Heart right ventricle (tissue), 16 donors: ENCODE measurements around the gene ZMIZ2. TPM values are rescaled to one million over a fixed set of nuclear protein-coding genes. Genes with fewer than 3 reads are reported as not detected.
"Not testable (repeated sequence)": the region's sequence is repeated elsewhere in the genome, so short reads cannot be mapped to it uniquely, and the experiment has no call there.

Experiments used
- ATAC-seq, 8 donors: fragments of 200-7000 bp; cut with Tn5 transposase; one replicate each; pipeline ENCODE4 v1.9.1; 2020; ENCODE audit warnings: mild to moderate bottlenecking in 8 of 8, moderate library complexity in 8 of 8, moderate number of reproducible peaks in 1 of 8
- DNase-seq, 2 donors: peaks; one replicate each; pipeline ENCODE4 v3.0.0-alpha.2; 2020
- H3K27ac ChIP-seq, 10 donors: fragments of 200-600 bp; sonication (generic) in 2 of 10; one replicate each; pipeline versions ENCODE4 v1.5.0 to v1.8.0; 2020 to 2022; ENCODE audit warnings: mild to moderate bottlenecking in 3 of 10
- H3K27me3 ChIP-seq, 7 donors: fragments of 200-600 bp; one replicate each; pipeline ENCODE4 v1.8.0; 2021 to 2022; ENCODE audit warnings: mild to moderate bottlenecking in 2 of 7
- H3K36me3 ChIP-seq, 9 donors: fragments of 200-600 bp; sonication (generic) in 1 of 9; one replicate each; pipeline versions ENCODE4 v1.5.0 to v1.8.0; 2020 to 2022; ENCODE audit warnings: mild to moderate bottlenecking in 2 of 9
- H3K4me1 ChIP-seq, 9 donors: fragments of 200-600 bp; sonication (generic) in 1 of 9; one replicate each; pipeline versions ENCODE4 v1.5.0 to v1.8.0; 2020 to 2022; ENCODE audit warnings: mild to moderate bottlenecking in 4 of 9
- H3K4me3 ChIP-seq, 10 donors: fragments of 200-600 bp; sonication (generic) in 2 of 10; one replicate each; pipeline versions ENCODE4 v1.5.0 to v1.8.0; 2020 to 2022; ENCODE audit warnings: mild to moderate bottlenecking in 7 of 10, moderate library complexity in 2 of 10
- H3K9me3 ChIP-seq, 11 donors: fragments of 200-600 bp in 10 of 11; sonication (generic) in 2 of 11; one replicate each; pipeline versions ENCODE4 v1.5.0 to v1.8.0; 2013 to 2022; ENCODE audit warnings: mild to moderate bottlenecking in 2 of 11, control low read depth in 1 of 11, moderate library complexity in 1 of 11
- WGBS, 2 donors: extraction: QIAGEN DNeasy Blood & Tissue Kit; methylation state at CpG; one replicate each; pipeline ENCODE4 v1.1.7; 2013; ENCODE audit warnings: inconsistent platforms in 1 of 2; 5-methylcytosine and 5-hydroxymethylcytosine counted together
- intact Hi-C, 10 donors: fragments of 100-400 bp; cut with DNase I; formaldehyde crosslinking; loops; one replicate each; pipeline versions ENCODE4 v1.11.1 to v1.14.2; 2022
- polyA plus RNA-seq, 2 donors: library from polyadenylated mRNA; stranded (reverse); fragments of 200-250 nt; gene quantifications; one replicate each; pipeline ENCODE4 v1.2.3, GENCODE V29; 2013
- total RNA-seq, 10 donors: library from RNA; stranded (reverse); fragmentation: NEBNext Ultra II Directional in 3 of 10; extraction: Animal tissue kit (Norgen Biotek cat#: 25700) in 3 of 10; gene quantifications; one replicate each; pipeline versions ENCODE4 v1.2.1 to v1.2.4, GENCODE V29; 2021 to 2023
- TF ChIP-seq, protein P1 (sequence below), 9 donors: fragments of 200-600 bp; sonication (generic) in 2 of 9; IDR thresholded peaks; one replicate each; pipeline versions ENCODE4 v1.5.0 to v1.8.0; 2021 to 2022; ENCODE audit warnings: antibody characterized with exemption in 9 of 9, mild to moderate bottlenecking in 5 of 9, moderate library complexity in 1 of 9
- donor health status: Arrhythmogenic right ventricular cardiomyopathy.
- donor health status: ischemic (EF 13 %, LVEDD 7.1; RV severe dilation, severe dysfunction).
- donor health status: healthy with polysubstance abuse.
- donor health status: DM: no; HTN: yes; CAD: no.
- donor health status: DM: no; HTN: no; CAD: no.
- donor health status: ischemic (EF 25% LVEDD 6.9; RV normal size, moderate dysfunction).
- donor health status: ischemic (EF 25% LVEDD 5.7; RV mildly dilated, moderate dysfunction).
- donor health status: healthy.
- donor health status: DM: yes; HTN: yes; CAD: no.
- donor health status: Ischemic cardiomyopathy.
- donor health status: ischemic (EF 35%, LVEDD 5.7; RV mildly dilated, moderate dysfunction).
- donor health status: nonischemic (EF 11% LVEDD 7.7; RV severe dilation, severe dysfunction).
- donor health status: DM: yes; HTN: yes; CAD: no.
- donor health status: PGD.
- donor health status: ischemic (EF 29% LVEDD 5.4; RV normal size, mild dysfunction).
- donor health status: nonischemic (EF 23%, LVEDD 6.1; RV moderate dilation, normal function).

Gene ZMIZ2
- total and polyA plus RNA-seq, 12 donors = 26.3 to 87.3 (median 47.9) TPM

DNA sequence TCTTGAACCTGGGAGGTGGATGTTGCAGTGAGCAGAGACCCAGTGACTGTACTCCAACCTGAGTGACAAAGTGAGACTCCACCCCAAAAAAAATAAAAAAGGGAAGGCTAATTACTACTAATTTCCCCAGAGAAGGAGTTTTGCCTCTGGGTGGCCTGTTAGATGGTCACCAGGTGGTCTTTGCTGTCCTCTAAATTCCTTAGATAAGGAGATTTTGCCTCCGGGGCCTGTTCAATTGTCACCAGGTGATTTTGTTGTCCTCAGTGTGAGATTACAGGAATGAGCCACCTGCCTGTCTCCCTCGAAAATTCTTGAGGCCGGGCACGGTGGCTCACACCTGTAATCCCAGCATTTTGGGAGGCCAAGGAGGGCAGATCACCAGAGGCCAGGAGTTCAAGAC lies 24.4 kb upstream of the ZMIZ2 start:
- Histone ChIP-seq H3K4me3 (no peak overlapping the region), H3K27ac (no peak overlapping the region), H3K4me1 (peaks cover 0 to 16% (median 0%) of the 10 kb centered on the region in 9 donors), H3K9me3 (peaks cover 0 to 17% (median 0%) of the 10 kb centered on the region in 11 donors), H3K36me3 (no peaks in the 10 kb centered on the region), H3K27me3 (no peaks in the 10 kb centered on the region)
- intact Hi-C loops = no loop called here
- 87 to 92% methylated on average over 4 of the region's 4 CpGs for WGBS, 2 donors
- ATAC-seq = no peak
- DNase-seq = no peak
- TF ChIP-seq, protein P1, sequence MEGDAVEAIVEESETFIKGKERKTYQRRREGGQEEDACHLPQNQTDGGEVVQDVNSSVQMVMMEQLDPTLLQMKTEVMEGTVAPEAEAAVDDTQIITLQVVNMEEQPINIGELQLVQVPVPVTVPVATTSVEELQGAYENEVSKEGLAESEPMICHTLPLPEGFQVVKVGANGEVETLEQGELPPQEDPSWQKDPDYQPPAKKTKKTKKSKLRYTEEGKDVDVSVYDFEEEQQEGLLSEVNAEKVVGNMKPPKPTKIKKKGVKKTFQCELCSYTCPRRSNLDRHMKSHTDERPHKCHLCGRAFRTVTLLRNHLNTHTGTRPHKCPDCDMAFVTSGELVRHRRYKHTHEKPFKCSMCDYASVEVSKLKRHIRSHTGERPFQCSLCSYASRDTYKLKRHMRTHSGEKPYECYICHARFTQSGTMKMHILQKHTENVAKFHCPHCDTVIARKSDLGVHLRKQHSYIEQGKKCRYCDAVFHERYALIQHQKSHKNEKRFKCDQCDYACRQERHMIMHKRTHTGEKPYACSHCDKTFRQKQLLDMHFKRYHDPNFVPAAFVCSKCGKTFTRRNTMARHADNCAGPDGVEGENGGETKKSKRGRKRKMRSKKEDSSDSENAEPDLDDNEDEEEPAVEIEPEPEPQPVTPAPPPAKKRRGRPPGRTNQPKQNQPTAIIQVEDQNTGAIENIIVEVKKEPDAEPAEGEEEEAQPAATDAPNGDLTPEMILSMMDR (IDR thresholded peaks at IDR 0.05) = no peak

DNA sequence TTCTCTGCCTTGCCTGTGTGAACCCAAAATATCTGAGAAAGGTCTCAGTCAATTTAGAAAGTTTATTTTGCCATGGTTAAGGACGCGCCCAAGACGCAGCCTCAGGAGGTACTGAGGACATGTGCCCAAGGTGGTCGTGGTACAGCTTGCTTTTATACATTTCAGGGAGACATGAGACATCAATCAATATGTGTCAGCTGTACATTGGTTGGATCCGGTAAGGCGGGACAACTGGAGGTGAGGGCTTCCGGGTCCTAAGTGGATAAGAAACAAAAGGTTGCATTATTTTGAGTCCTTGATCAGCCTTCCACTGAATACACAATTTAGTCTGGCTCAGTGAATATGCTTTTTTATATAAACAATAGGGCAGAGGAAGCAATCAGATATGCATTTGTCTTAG lies 22.4 kb upstream of the ZMIZ2 start:
- ATAC-seq, DNase-seq, H3K36me3 ChIP-seq, H3K9me3 ChIP-seq, H3K27me3 ChIP-seq, H3K4me3 ChIP-seq, H3K27ac ChIP-seq, intact Hi-C loops: not testable (repeated sequence)
- peaks cover 0 to 16% (median 0%) of the 10 kb centered on the region in 9 donors for H3K4me1 ChIP-seq
- 85 to 91% methylated on average over 7 of the region's 7 CpGs for WGBS, 2 donors

DNA sequence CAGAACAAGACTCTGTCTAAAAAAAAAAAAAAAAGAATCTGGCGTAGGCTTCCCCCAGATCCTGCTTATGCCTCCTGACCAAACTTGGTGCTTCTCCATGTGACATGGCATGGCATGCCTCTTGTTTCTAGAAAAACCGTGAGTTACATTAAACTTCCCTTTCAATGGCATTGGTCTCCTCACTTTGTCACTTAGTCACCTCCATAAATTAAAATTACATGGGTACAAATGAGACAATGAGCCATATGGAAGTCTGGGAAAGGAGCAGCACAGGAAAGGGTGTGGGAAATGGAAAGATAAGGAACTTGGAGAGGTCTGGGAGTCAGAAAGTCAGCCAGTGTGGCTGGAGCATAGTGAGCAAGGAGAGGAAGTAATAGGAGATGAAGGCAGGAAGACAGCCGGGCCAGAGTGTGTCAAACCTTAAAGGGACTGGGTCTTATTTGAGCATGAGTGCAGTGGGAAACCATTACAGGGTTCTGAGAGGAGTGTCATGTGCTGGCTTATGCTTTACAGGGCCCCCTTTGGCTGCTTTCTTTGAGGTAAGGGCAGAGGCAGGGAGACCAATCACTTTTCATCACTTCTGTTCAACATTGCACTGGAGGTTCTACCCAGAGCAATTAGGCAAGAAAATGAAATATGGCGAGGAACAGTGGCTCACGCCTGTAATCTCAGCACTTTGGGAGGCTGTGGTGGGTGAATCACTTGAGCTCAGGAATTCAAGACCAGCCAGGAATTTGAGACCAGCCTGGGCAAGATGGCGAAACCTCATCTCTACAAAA lies 21.3 kb upstream of the ZMIZ2 start:
- WGBS, 2 donors = 56 to 60% methylated on average over 6 of the region's 6 CpGs
- Histone ChIP-seq H3K4me1 (peaks cover 0 to 16% (median 0%) of the 10 kb centered on the region in 9 donors), H3K36me3 (no peaks in the 10 kb centered on the region), H3K4me3 (no peak overlapping the region), H3K27ac (peak overlapping the region in 4 of 10 donors; percentile 22 to 69 (median 61)), H3K9me3 (no peaks in the 10 kb centered on the region), H3K27me3 (no peaks in the 10 kb centered on the region)
- intact Hi-C loops = no loop called here
- DNase-seq (no peak), ATAC-seq (peak in 7 of 8 donors; percentile 38 to 87 (median 67))
- TF ChIP-seq, protein P1 (IDR thresholded peaks at IDR 0.05) = no peak

DNA sequence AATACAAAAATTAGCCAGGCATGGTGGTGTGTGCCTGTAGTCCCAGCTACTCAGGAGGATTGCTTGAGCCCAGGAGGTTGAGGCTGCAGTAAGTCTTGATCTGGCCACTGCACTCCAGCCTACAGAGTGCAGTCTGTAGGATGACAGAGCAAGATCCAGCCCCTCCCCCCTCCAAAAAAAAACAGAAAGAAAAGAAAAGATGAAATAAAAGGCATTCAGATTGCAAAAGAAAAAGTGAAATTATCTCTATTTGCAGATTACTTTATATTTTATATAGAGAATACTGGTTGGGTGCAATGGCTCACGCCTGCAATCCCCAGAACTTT lies 20.7 kb upstream of the ZMIZ2 start:
- Histone ChIP-seq H3K36me3 (no peaks in the 10 kb centered on the region), H3K27me3 (no peaks in the 10 kb centered on the region), H3K9me3 (no peaks in the 10 kb centered on the region), H3K4me3 (no peak overlapping the region), H3K27ac (peak overlapping the region in 2 of 10 donors; percentile 67 to 69), H3K4me1 (peaks cover 0 to 16% (median 0%) of the 10 kb centered on the region in 9 donors)
- intact Hi-C loops = no loop called here
- no peak for ATAC-seq
- WGBS, 2 donors = 98 to 100% methylated on average over 1 of the region's 1 CpG
- DNase-seq = no peak
- TF ChIP-seq, protein P1 (IDR thresholded peaks at IDR 0.05) = no peak

DNA sequence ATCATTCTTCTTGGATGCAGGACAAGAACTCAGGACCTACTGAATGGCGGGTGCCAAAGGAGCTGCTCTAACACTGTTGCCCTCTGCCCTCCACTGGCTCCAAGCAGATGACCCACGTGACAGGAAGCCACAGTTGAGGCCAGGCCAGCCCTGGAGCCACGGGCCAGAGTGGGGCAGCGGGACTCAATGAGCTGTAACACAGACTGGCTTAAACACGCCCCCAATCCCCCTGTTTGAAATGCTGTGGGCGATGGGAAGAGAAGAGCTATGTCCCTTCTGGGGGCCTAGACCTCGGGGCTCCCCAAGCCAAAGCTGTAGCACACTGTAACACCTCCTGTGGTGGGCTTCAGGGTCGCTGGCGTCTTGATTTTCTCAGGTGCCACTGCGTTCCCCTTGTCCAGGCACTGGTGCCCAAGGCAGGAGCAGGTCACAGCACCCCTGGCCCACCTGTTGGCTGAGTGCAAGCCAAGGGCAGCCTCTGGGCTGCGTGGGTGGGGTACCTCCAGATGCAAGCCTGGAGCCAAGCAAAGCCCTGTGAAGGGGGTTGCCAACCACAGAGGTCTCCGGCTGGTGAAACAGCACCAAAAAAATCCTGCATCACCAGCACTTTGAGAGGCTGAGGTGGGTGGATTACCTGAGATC lies 18.6 kb upstream of the ZMIZ2 start:
- Histone ChIP-seq H3K36me3 (no peaks in the 10 kb centered on the region), H3K27ac (no peak overlapping the region), H3K4me1 (peaks cover 0 to 16% (median 0%) of the 10 kb centered on the region in 9 donors), H3K9me3 (no peaks in the 10 kb centered on the region), H3K27me3 (no peaks in the 10 kb centered on the region), H3K4me3 (no peak overlapping the region)
- 83 to 85% methylated on average over 12 of the region's 12 CpGs for WGBS, 2 donors
- TF ChIP-seq, protein P1 (IDR thresholded peaks at IDR 0.05) = no peak
- DNase-seq = no peak
- intact Hi-C loops = no loop called here
- ATAC-seq = peak in 2 of 8 donors; percentile 27 to 60

DNA sequence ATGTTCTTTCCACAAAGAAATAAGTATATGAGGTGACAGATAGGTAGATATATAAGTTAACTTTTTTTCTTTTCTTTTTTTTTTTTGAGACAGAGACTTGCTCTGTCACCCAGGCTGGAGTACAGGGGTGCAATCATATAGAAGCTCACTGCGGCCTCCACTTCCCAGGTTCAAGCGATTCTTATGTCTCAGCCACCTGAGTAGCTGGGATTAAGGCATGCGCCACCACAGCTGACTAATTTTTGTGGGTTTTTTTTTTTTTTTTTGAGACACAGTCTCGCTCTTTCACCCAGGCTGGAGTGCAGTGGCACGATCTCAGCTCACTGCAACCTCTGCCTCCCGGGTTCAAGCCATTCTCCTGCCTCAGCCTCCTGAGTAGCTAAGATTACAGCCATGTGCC lies 15.7 kb upstream of the ZMIZ2 start:
- H3K4me3 ChIP-seq, ATAC-seq, H3K36me3 ChIP-seq, intact Hi-C loops, H3K9me3 ChIP-seq, H3K27me3 ChIP-seq, DNase-seq, H3K27ac ChIP-seq: not testable (repeated sequence)
- WGBS, 2 donors = 95 to 99% methylated on average over 6 of the region's 6 CpGs
- peaks cover 0 to 11% (median 0%) of the 10 kb centered on the region in 9 donors for H3K4me1 ChIP-seq
